GM03348 (cell line): ENCODE measurements around the gene TTC38.
A peak's percentile ranks its signal among the peaks of the same experiment; 100 is the strongest.

Experiments
- DNase-seq: peaks from one replicate; pipeline ENCODE4 v3.0.0; 2012; ENCODE audit warnings: low spot score

TTC38 gene

DNA sequence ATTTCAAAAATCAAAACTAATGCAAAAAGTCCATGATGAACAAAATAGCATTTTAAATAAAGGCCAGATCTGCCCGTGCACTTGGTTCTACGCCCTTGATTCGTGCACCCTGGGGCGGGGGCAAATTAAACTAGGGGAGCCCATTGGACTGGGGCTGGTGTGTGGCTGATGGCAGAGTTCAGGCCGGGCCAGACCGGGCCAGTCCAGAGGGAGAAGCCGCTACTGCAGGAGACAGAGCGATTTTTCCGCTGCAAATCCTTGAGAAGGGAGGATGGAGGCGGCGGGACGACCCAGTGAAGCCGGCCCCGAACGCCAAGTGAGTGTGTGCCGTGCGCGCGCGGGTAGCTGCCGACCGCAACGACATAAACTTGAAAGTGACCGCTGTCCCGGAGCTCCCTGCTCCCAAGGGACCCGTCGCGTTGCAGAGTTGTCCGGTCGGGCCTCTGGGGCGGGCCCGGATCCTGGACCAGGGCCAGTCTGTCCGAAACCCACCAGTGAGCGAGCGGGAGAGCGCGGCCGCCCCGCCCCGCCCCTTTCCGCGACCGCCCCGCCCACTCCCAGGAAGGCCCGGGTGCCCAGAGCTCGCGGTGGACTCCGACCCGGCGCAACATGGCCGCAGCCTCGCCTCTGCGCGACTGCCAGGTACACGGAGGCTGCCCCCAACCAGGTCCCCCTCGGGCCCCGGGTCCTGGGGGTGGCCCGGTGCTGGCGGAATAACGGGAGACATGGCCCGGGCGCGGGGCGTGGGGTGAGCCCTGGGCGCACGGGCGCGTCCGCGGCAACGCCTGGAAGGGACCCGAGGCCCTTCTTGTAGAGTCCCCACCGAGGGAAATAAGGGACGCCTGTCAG lies at the start of gene TTC38:
Gene TTC38, plus strand, starts transcription at position 578 of the 849 bp plus-strand sequence. Its CDS starts 32 bp downstream, at position 610.
- peak; percentile 97 for DNase-seq

DNA sequence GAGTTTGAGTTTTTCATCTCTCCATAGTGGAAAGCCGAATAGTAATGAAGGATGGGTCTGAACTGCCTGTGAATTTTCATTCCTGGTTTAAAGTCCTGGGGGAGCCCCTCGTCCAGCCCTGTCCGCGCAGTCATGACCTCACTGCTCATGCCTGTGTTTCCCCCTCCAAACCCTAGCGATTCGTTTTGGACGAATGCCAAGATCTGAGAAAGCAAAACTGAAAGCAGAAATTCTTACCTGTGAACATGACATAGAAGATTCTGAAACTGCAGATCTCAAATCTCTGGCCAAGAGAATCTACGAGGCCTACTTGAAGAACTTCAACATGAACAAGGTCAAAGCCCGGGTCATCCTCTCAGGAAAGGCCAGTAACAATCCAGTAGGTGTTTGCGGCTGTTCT lies 48.2 kb upstream of the TTC38 start:
- no peak for DNase-seq

DNA sequence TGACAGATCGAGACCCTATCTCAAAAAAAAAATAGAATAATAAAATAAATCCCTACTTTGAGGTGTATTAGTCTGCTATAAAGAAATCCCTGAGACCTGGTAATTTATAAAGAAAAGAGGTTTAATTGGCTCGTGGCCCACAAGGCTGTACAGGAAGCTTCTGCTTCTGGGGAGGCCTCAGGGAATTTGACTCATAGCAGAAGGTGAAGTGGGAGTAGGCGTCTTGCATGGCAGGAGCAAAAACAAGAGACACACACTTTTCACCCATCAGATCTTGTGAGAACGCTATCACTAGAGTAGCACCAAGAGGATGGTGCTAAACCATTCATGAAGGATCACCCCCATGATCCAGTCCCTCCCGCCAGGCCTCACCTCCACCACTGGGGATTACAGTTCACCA lies 46.9 kb upstream of the TTC38 start:
- no peak for DNase-seq

DNA sequence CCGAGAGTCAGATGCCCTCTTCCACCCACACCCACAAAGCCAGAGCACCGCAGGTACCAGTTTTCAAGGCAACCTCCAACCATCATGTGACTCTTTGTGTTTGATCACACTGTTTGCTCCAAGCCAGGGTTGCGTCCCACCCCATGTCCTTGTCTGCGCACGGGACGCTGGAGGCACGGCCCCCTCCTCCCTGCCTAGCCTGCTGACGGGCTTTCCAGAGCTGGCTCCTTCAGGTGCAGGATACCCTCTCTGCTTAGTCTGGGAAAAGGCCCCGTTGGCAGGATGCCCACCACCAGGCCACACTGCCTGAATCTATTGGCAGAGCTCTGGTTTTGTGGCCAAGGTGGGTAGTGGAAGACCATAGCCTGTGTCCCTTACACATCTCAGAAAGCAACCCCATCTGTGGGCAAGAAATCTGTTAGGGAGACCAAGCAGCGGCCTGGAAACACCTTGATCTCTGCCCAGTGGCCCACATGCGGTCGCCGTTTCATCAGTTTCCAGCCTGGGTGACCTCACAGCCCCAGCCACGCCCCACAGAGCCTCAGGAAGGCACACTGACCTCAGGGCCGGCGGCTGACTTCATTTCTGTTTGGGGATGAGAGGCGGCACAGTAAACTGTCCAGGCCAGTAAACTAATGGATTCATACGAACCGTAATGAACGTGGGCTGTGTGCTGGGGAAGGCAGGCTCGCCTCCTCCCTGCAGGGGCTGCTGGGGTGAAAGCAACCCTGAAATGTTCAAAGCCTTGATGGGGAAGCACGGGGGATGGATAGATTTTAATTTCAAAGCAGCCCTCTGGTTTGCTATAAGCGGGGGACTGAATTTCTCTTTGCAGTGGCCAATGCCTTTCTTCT lies 43.5 kb upstream of the TTC38 start:
- no peak for DNase-seq

DNA sequence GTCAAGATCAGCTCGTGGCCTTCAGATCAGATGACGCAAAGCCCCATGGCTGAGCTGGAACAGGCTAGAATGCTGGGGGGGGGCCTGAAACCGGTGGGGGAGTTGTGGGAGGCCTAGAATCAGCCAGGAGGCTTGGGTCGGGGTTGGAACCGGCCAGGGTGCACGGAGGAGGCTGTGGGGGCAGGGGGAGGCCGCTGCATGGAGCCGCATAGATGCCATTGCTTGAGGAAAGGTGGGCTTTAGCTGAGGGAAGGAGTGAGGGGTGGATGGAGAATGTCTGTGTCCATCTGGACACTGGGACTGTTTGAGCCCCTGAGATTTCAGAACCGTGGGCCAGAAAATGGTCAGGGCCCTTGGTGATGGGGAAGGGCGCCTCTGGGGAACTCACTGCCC lies 42.9 kb upstream of the TTC38 start:
- DNase-seq, result no peak

DNA sequence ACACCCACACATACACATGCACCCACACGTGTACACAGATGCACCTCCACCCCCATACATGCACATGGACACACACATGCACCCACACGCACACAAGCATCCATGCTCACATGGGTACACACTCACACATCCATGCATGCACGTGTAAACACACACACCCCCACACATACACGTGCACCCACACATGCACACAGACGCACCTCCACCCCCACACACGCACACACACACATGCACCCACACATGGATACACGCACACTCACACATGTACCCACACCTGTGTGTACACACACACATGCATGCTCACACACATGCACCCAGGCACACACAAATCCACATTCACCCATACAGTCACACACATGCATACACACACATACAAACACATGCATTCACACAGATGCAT lies 42.2 kb upstream of the TTC38 start:
- no peak for DNase-seq

DNA sequence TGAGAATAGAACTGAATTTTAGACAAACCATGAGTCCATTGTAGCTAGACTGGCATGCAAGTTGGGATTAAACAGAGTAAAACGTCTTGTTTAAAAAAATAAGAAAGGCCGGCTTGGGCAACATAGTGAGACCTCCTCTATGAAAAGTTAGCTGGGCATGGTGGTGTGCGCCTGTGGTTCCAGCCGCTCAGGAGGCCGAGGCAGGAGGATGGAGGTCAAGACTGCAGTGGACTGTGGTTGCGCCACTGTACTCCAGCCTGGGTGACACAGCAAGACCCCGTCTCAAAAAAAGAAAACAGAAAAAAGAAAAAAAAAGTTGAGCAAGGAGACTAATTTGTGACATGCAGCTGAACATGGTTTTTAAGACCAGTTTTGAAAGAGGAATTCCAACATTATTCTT lies 41.2 kb upstream of the TTC38 start:
- DNase-seq, result no peak

DNA sequence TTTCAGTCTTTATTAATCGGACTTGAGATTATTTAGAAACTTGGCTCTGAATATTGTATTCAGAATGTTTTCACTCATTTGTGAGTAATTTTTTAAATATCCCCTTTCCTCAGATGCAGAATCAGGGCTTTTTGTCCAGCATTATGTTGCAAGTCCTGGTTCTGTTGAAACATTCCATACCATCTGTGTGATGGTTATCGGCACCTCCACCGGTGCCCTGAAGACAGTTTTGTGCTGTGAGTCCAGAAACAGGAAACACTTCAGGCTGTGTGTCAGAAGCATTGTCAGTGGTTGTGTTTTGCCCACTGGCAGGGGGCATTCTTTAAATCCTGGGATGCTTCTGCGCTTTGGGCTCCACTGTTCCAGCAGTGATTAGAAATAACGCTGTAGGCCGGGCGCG lies 38.1 kb upstream of the TTC38 start:
- DNase-seq, result peak; percentile 64

DNA sequence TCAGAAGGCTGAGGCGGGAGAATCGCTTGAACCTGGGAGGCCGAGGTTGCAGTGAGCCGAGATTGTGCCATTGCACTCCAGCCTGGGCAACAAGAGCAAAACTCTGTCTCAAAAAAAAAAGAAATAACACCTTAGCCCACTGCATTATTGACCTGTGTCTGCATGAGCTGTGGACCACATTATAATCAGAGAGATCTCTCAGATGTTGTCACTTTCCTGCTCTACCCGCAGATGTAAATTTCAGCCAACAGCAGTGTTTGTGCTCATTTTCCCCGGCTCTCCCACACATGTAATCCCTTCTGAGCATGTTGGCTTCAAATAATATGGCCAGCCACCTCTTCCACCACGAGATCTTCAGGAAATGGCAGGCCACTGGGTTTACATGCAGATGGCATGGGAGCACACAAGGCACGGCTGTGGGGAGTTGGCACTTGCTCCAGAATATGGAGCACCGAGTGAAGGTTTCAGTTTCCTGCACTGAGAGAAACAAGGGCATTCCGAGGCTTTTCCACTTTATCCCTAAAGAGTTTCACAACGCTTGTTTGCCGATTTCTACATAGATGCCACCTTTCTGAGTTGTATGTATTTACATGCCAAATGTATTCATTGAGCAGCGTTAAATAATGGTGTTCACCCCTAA lies 37.4 kb upstream of the TTC38 start:
- no peak for DNase-seq

DNA sequence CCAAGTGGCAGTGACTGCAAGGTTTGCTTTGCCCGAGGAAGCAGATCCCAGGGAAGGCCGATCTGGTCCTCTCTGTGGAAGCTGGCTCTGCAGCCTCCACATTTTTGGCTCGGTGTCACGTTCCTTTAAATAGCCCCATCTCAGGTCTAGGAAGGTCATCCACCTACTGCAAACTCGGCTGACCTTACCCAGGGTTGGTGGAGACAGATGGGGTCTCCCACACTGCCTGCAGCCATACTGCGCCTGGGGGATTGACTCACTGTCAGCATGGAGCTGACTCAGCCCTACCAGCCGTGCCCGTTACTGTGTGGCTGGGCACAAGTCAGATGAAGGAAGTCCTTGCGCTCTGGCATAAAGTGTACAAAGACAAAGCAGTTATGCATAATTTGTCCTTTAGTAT lies 34.6 kb upstream of the TTC38 start:
- peak; percentile 51 for DNase-seq

DNA sequence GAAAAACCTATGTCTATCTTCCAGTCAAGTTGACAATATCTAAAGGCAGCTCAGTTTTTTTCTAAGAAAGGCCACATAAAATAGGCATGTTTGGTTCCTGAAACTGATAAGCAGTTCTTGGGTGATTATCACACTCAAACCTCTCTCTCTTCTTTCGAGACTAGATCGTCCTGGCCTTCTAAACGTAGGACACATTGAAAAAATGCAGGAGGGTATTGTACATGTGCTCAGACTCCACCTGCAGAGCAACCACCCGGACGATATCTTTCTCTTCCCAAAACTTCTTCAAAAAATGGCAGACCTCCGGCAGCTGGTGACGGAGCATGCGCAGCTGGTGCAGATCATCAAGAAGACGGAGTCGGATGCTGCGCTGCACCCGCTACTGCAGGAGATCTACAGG lies 32.8 kb upstream of the TTC38 start:
- no peak for DNase-seq

DNA sequence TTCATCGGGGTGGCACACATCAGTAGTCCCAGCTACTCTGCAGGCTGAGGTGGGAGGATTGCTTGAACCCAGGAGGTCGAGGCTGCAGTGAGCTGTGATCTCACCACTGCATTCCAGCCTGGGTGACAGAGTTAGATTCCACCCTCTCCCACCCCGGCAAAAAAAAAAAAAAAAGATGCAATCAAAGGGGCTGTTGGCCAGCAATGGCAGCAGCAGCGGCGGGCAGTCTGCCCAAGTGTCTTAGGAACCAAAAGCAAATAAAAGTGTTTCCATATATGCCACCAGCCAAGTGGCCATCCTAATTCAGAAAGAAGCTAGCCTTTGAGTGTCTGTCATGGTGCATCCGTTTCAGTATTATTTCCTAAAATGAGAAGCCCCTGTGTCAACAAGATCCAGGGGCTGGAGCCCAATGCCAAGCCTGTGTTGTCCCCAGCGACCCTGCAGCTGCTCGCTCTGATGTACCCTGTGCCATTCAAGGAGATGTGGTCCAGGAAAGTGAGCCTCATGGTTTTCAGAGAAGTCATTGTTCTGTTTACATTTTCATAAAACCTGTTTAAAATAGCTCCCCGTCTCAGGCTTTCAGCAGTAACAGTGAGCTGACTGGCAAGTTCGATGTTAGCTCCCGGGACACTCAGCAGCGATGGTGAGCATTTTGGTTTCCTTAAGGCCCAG lies 30.2 kb upstream of the TTC38 start:
- no peak for DNase-seq

DNA sequence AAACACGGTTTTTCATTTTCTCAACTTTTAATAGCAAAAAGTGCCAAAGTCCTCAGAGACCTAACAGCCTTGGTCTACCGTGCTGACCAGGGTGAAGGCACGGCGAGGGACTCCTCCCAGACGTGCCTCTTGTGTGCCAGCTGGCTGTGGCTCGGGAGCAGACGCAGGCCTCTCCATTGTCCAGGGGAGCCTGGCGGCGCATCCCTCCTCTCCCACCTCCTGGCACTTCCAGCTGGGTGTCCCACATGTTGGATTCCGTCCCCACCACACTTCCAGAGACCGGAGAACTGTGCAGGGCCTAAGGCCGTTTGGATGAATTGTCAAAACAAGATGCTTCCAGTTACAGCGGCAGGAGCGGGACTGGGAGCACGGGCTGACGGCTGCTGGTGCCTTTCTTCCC lies 29.3 kb upstream of the TTC38 start:
- no peak for DNase-seq

DNA sequence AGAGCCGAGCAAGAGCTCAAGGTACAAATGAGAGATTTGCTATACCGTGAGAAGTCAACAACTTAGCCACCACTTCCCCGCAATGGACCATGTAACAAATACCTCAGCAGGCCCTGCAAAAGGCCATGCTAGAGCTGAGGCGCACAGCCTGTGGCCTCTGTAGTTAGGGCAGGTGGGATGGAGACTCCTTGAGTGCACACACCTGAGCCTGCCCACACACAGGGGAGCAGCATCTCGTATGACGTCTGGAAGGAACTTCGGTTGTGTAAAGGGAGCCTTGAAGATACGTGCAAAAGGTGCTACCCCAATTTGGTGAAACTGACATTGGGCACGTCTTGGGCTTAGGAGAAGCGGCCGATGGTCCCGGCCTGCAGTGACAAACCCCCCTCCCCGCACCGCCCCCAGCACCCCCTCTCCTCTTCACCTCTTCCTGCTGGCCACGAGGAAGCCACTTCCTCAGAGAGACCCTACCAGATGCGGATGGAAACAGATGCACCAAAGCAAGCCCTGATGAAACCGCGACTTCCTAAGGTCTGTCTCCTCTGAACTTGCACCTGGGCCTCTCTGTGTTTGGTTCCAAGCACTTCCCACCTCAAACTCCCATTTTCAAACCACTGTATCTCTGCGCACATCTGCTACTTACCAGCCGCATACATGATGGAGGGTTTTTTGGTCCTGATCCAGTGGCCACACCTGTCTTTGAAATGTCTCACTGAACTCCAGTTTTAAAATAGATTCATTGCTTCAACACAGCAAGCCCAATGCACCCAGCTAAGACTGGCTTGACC lies 28.4 kb upstream of the TTC38 start:
- no peak for DNase-seq

DNA sequence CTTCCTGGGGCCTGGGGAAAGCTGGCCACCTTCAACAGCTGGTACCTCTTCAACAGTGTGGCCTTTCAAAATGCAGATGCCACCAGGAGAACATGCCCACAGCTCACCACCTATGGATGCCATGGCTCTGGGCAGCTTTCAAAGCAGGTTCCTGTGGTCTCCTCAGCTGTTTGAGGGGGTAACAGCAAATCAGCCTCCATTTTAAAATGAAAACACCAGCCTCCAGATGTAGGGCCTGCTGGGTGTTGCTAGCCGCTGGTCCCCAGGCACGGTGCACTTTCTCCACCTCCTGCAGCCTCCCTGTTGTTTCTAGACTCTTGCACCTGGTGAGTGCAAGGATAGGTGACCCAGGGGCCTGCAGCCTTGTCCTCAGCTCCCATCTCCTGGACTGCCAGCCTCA lies 27.7 kb upstream of the TTC38 start:
- DNase-seq, result no peak

DNA sequence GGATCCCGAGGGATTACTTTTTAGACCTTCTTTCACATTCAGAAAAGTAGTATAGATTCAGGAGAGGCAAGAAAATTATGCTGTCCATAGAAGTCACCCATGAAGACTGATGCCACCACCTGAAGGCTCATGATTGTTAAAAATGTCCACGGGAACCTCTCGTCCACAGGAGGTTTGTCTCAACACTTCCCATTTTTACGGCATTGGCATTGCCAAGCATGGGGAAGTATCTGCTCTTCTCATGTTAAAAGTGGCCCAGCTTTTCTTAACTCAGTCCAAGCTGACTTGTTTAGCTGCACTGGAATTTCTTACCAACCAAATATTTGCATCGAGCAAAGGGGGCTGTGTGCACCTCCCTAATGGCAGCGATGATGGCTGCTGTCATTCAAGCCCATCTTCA lies 27.3 kb upstream of the TTC38 start:
- no peak for DNase-seq

DNA sequence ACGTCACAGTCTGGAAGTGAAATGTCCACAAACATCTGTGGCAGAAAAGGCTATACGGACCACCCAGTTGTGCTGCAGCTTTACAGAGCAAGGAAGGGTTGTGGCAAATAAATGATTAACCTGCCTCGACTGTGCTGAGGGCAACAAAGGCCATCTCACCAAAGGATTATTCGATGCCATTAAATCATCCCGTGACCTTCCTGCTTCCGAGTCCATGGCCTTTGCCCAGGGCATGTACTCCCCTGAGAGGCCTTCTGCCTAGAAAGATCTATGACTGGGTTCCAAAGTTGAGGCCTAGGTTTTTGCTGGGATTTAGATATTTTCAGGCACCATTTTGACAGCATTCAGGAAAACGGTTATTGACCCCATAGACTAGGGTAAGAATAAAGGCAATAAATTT lies 26.9 kb upstream of the TTC38 start:
- DNase-seq, result no peak

DNA sequence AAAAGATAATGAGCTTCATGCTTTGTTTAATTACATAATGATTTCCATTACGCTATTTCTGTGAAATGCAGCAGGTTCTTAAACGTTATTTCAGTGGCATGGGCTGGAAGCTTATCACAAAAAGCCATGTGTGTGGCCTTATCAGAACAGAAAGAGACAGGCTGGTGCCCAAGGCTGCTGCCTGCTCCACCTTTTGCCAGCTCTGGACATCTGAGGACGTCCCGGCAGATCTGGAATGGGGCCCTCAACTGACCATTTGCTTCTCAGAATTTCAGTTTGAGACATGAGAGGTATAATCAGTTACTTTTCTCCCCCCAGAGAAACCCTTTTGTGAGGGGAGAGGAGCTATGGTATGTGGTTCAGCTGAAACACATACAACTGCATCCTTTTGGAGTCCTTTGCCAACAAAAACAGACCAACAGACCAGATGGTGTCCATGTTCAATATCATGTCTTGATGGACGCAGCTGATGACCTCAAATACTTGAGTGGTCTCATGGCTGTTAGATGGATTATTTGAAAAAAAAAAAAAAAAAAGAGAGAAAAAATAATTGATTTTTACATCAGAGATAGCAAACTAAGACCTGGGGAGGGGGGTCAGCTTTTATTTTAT lies 26.3 kb upstream of the TTC38 start:
- no peak for DNase-seq

DNA sequence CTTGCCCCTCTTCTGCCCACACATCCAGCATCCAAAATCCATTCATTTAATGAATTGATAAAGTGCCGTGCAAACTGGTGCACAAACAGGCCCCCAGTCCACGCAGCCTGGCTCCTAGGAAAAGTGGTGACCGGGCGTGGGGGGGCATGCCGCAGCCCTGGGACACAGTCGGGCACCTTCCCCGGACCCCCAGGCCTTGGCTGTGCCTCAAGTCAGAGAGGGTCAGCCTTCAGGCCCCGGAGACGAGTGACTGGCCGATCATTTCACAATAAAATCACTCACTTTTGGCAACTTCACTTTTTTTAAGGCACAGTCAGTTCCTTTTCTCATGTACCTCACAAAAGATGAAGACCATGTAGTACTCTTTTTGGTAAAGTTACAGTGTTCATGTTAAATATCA lies 25.7 kb upstream of the TTC38 start:
- no peak for DNase-seq

DNA sequence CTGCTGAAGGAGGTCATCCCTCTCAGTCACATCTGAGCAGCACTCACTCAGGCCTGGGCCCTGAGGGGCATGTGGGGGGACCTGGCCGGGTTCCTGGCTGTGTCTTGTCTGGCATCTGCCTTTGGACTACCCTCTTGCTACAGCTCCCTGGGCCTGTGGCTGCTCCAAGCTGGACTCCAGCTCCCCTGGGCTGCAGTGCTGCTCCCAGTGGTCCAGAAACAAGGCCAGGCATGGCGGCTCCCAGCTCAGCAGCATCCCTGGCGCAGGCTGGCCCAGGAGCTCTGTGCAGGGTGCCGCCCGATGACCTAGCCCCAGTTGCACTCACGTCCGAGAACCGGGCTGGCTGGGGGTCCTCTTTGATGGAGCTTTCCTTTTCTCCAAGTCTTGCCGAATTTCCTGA lies 23.0 kb upstream of the TTC38 start:
- DNase-seq, result no peak

DNA sequence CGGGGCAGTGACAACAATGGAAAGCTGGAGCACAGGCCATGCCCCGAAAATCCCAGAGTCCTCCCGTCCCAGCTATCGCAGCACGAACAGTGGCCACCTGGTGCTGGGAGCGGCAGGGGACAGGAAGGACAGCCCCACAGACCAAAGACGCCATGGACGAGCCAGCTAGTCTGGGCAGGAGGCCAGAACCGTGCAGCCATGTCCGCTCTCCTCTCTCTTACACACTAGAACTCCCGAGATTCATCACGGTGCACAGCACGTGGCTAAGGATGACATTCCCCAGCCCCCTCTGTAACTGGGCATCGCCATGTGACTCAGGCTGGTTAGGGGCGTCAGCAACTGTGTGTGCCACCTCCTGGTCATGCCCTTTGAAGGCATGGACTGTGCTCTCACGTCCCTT lies 22.3 kb upstream of the TTC38 start:
- DNase-seq, result no peak
